ENCODE data around the gene EI24.

The EI24 gene

GRCh38 chr11:125578783-125579182 lies 9.5 kb downstream of the EI24 start:
- no peak for TF ChIP-seq CTCF (IDR thresholded peaks at IDR 0.05; ENCODE audit: insufficient read depth, low read depth, low read length, missing control alignments)
- no peak for DNase-seq (ENCODE audit: low read depth)

GRCh38 chr11:125579811-125580210 lies 10.5 kb downstream of the EI24 start:
- H3K4me3 ChIP-seq (ENCODE audit: low read depth, low read length): no peak overlapping the region
- DNase-seq (ENCODE audit: low read depth): no peak
- TF ChIP-seq CTCF (IDR thresholded peaks at IDR 0.05; ENCODE audit: insufficient read depth, low read depth, low read length, missing control alignments): no peak

More at GRCh38 chr11:125578783-125579182, 9.5 kb downstream of the EI24 start:
- no peak overlapping the region for H3K4me3 ChIP-seq (ENCODE audit: low read depth, low read length)

- no peak for DNase-seq (ENCODE audit: low read depth)
- TF ChIP-seq CTCF (IDR thresholded peaks at IDR 0.05; ENCODE audit: insufficient read depth, low read depth, low read length, missing control alignments): no peak
These were observed 14.2 kb downstream of the EI24 start for GRCh38 chr11:125583496-125583895.

GRCh38 chr11:125585487-125585886 lies 16.2 kb downstream of the EI24 start:
- H3K4me3 ChIP-seq (ENCODE audit: low read depth, low read length): no peak overlapping the region
- TF ChIP-seq CTCF (IDR thresholded peaks at IDR 0.05; ENCODE audit: insufficient read depth, low read depth, low read length, missing control alignments): no peak
- DNase-seq (ENCODE audit: low read depth): no peak

More at GRCh38 chr11:125583496-125583895, 14.2 kb downstream of the EI24 start:
- no peak overlapping the region for H3K4me3 ChIP-seq (ENCODE audit: low read depth, low read length)

- no peak for TF ChIP-seq CTCF (IDR thresholded peaks at IDR 0.05; ENCODE audit: insufficient read depth, low read depth, low read length, missing control alignments)
- DNase-seq (ENCODE audit: low read depth): no peak
- H3K4me3 ChIP-seq (ENCODE audit: low read depth, low read length): no peak overlapping the region
These were observed 17.3 kb downstream of the EI24 start for GRCh38 chr11:125586623-125587022.

GRCh38 chr11:125587480-125587879 lies 18.2 kb downstream of the EI24 start:
- no peak for TF ChIP-seq CTCF (IDR thresholded peaks at IDR 0.05; ENCODE audit: insufficient read depth, low read depth, low read length, missing control alignments)
- H3K4me3 ChIP-seq (ENCODE audit: low read depth, low read length): no peak overlapping the region
- DNase-seq (ENCODE audit: low read depth): no peak

- no peak for DNase-seq (ENCODE audit: low read depth)
- TF ChIP-seq CTCF (IDR thresholded peaks at IDR 0.05; ENCODE audit: insufficient read depth, low read depth, low read length, missing control alignments): no peak
- no peak overlapping the region for H3K4me3 ChIP-seq (ENCODE audit: low read depth, low read length)
These were observed 19.2 kb downstream of the EI24 start for GRCh38 chr11:125588505-125588904.
